Gastrocnemius medialis (tissue), 4 donors: Measurements from ENCODE around the gene SPRY4.

Experiments used
- POLR2A ChIP-seq, 2 donors: fragments of 450-650 bp; IDR thresholded peaks; one replicate each; pipeline ENCODE4 v1.6.1; 2017; ENCODE audit warnings: antibody characterized with exemption in 2 of 2, mild to moderate bottlenecking in 2 of 2, moderate library complexity in 2 of 2
- TF ChIP-seq, protein P1 (sequence below), 5 experiments: fragments of 450-650 bp in 3 of 5; fragments of 200-600 bp in 2 of 5; sonication (generic) in 2 of 5; IDR thresholded peaks in 4 of 5; conservative IDR thresholded peaks in 1 of 5; 1 replicate in 4 of 5; 2 replicates in 1 of 5; pipeline ENCODE4 v1.5.1; 2016 to 2019; ENCODE audit warnings: antibody characterized with exemption in 5 of 5, mild to moderate bottlenecking in 3 of 5, moderate library complexity in 3 of 5

DNA sequence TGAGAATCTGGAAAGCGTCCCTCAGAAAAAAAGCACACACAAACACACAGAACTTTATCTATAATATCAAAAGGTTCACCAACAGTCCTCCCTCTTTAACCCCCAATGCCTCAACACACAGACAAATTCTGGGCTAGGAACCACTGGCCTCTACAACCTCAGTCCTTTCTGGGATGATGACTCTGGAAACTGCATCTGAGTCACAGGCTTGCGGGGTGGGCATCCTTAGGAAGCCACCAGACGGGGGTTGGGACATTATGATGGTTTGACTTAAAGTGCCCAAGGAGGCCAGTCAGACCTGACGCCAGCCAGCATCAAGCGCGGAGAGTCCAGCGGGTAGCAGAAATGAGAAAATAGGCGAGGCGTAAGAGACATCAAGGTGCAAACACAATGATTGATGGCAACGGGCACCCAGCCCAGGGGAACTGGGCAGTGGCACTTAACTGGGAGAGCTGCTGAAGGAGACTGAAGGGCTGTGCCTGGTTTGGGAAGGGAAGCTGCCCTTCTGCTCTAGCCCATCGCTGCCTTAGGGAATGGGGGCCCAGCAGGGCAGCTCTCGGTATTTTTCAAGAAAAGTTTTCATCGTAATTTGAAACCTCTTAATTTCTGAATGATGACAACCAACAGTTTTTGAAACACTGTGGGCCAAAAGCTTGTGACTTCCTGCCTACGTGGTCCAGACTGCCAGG is 20.7 kb downstream of the SPRY4 start:
- TF ChIP-seq, protein P1, sequence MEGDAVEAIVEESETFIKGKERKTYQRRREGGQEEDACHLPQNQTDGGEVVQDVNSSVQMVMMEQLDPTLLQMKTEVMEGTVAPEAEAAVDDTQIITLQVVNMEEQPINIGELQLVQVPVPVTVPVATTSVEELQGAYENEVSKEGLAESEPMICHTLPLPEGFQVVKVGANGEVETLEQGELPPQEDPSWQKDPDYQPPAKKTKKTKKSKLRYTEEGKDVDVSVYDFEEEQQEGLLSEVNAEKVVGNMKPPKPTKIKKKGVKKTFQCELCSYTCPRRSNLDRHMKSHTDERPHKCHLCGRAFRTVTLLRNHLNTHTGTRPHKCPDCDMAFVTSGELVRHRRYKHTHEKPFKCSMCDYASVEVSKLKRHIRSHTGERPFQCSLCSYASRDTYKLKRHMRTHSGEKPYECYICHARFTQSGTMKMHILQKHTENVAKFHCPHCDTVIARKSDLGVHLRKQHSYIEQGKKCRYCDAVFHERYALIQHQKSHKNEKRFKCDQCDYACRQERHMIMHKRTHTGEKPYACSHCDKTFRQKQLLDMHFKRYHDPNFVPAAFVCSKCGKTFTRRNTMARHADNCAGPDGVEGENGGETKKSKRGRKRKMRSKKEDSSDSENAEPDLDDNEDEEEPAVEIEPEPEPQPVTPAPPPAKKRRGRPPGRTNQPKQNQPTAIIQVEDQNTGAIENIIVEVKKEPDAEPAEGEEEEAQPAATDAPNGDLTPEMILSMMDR (IDR thresholded peaks at IDR 0.05 in 4 of 5, conservative IDR thresholded peaks at IDR 0.05 in 1 of 5) = no peak
- TF ChIP-seq POLR2A (IDR thresholded peaks at IDR 0.05) = no peak
